Measurements from ENCODE around the gene ROR1.

ROR1 gene

DNA sequence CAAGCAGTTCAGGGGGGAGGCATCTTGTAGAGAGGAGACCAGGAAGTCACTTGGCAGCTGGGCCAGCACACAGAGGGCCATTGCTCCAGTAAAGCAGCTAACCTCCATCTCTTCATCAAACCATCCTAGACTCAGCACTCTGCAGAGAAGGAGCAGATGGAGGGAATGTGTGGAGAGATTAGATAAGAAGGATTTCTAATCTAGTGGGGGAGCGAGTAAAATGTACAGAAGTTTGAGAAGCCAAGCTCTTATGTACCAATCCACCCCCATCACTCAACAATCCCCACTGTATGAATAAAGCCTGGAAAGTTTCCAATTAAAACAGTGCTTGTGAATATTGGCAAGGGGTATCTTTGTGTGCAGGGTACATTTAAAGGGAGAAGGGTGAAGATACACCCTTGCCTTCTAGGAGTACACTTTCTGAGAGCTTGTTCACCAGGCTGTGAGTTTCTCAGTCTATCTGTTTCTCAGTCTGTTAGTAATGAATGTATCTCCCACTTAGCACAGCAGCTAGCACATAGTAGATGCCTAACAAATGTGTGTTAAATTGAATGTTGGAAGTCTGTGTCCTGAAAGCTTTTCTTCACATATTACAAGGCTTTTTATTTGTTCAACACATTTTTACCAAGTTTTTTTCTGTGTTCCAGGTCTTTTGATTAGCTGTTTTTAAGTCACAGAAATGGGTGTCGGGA is 286.9 kb downstream of the ROR1 start:
- Histone ChIP-seq H3K9me3 (ENCODE audit: severe bottlenecking) (no peaks in the 10 kb centered on the region), H3K4me3 (ENCODE audit: severe bottlenecking) (no peak overlapping the region), H3K27ac (ENCODE audit: poor library complexity, severe bottlenecking) (no peak overlapping the region), H3K4me1 (ENCODE audit: insufficient read depth, poor library complexity, severe bottlenecking) (peaks cover 3% of the 10 kb centered on the region), H3K36me3 (ENCODE audit: low read depth) (no peaks in the 10 kb centered on the region), H3K27me3 (ENCODE audit: insufficient read depth, poor library complexity, severe bottlenecking) (no peaks in the 10 kb centered on the region)
- ATAC-seq (ENCODE audit: low read depth) (no peak), DNase-seq (ENCODE audit: low spot score) (no peak)
- TF ChIP-seq, protein P1, sequence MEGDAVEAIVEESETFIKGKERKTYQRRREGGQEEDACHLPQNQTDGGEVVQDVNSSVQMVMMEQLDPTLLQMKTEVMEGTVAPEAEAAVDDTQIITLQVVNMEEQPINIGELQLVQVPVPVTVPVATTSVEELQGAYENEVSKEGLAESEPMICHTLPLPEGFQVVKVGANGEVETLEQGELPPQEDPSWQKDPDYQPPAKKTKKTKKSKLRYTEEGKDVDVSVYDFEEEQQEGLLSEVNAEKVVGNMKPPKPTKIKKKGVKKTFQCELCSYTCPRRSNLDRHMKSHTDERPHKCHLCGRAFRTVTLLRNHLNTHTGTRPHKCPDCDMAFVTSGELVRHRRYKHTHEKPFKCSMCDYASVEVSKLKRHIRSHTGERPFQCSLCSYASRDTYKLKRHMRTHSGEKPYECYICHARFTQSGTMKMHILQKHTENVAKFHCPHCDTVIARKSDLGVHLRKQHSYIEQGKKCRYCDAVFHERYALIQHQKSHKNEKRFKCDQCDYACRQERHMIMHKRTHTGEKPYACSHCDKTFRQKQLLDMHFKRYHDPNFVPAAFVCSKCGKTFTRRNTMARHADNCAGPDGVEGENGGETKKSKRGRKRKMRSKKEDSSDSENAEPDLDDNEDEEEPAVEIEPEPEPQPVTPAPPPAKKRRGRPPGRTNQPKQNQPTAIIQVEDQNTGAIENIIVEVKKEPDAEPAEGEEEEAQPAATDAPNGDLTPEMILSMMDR (IDR thresholded peaks at IDR 0.05; ENCODE audit: poor library complexity, severe bottlenecking), result no peak

DNA sequence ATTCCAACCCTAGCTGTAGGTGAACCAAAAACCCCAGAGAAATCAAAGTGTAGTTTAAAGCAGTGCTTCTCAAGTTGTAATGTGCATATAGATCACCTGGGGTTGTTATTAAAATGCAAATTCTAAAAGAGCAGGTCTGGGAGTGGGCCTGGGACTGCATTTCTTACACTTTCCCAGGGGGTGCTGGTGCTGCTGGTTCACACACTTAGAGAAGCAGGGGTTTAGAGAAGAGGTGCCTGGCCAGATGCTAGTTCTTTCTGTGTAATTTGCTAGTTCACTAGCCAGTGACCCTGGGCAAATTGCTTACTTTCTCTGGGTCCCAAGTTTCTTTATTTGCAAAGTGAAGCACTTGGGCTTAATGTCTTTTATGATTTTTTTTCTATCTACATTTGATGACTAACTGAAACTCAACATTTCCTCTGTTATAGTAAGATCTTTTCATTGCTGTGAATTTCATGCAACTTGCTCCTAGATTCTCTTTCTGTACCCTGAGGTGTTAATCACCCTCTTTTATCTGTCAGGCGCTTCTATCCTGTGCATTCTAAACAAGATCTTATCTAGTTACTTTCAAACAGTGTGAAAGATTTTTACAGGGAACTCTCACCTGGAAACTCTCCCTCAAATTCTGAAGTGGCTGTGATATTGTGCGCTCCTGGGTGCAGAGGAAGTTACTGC is 287.8 kb downstream of the ROR1 start:
- ATAC-seq (ENCODE audit: low read depth) (no peak), DNase-seq (ENCODE audit: low spot score) (no peak)
- Histone ChIP-seq H3K9me3 (ENCODE audit: severe bottlenecking) (no peaks in the 10 kb centered on the region), H3K4me3 (ENCODE audit: severe bottlenecking) (no peak overlapping the region), H3K27ac (ENCODE audit: poor library complexity, severe bottlenecking) (no peak overlapping the region), H3K36me3 (ENCODE audit: low read depth) (no peaks in the 10 kb centered on the region), H3K4me1 (ENCODE audit: insufficient read depth, poor library complexity, severe bottlenecking) (peaks cover 3% of the 10 kb centered on the region), H3K27me3 (ENCODE audit: insufficient read depth, poor library complexity, severe bottlenecking) (no peaks in the 10 kb centered on the region)
- TF ChIP-seq, protein P1 (IDR thresholded peaks at IDR 0.05; ENCODE audit: poor library complexity, severe bottlenecking), result no peak

DNA sequence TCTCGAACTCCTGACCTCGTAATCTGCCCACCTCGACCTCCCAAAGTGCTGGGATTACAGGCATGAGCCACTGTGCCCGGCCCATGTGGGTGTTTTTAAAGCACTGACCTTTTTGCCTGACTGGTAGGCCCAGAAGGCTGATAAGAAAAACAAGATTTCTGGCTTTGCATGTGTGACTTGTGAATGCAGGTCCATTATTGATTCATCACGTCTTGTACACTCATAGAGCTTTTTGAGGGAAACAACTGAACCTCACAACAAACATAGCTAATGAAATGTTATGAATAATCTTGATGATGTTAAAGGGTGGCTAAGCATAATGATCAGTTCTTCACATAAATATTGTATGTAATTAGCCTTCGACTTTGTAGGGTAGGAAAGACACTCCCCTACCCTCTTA is 288.7 kb downstream of the ROR1 start:
- ATAC-seq (ENCODE audit: low read depth) (no peak), DNase-seq (ENCODE audit: low spot score) (no peak)
- Histone ChIP-seq H3K27ac (ENCODE audit: poor library complexity, severe bottlenecking) (peak overlapping the region; percentile 45), H3K4me3 (ENCODE audit: severe bottlenecking) (no peak overlapping the region), H3K9me3 (ENCODE audit: severe bottlenecking) (no peaks in the 10 kb centered on the region), H3K4me1 (ENCODE audit: insufficient read depth, poor library complexity, severe bottlenecking) (peaks cover 3% of the 10 kb centered on the region), H3K27me3 (ENCODE audit: insufficient read depth, poor library complexity, severe bottlenecking) (no peaks in the 10 kb centered on the region), H3K36me3 (ENCODE audit: low read depth) (no peaks in the 10 kb centered on the region)
- TF ChIP-seq, protein P1 (IDR thresholded peaks at IDR 0.05; ENCODE audit: poor library complexity, severe bottlenecking), result no peak

DNA sequence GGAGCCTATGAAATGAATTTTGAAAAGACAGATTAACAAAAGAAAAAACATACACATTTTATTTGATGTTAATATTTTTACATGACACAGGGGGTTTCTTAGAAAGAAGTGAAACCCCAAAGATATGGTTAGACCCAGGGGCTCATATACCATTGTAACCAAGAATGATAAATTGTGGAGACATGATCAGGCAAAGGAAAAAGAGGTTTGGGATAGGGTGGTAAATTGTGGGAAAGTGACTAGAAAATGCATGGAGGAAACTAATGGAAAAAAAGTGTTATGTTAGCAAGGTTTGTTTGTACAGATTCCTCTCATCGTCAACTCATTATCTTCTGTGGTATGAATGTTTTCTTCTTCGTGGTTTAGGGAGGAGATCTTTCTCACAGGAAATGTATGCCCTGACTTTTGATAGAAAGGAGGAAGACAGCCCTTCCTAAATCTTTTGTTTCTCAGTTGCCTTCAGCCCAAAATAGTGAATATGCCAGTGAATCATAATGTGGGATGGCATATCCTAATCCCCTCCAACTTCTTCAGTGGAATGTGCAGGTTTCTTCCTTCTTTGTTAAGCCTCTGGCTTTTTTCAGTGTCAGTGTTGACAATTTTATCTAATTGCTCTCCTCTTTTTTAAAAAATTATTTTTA is 289.2 kb downstream of the ROR1 start:
- TF ChIP-seq, protein P1 (IDR thresholded peaks at IDR 0.05; ENCODE audit: poor library complexity, severe bottlenecking), result no peak
- no peak for DNase-seq (ENCODE audit: low spot score)
- no peaks in the 10 kb centered on the region for H3K27me3 ChIP-seq (ENCODE audit: insufficient read depth, poor library complexity, severe bottlenecking)
- ATAC-seq (ENCODE audit: low read depth), result peak; percentile 40; the same call in 1 of the 3 replicates
- no peaks in the 10 kb centered on the region for H3K36me3 ChIP-seq (ENCODE audit: low read depth)
- peak overlapping the region; percentile 45 for H3K27ac ChIP-seq (ENCODE audit: poor library complexity, severe bottlenecking)
- peaks cover 3% of the 10 kb centered on the region for H3K4me1 ChIP-seq (ENCODE audit: insufficient read depth, poor library complexity, severe bottlenecking)
- H3K9me3 ChIP-seq (ENCODE audit: severe bottlenecking), result no peaks in the 10 kb centered on the region
- no peak overlapping the region for H3K4me3 ChIP-seq (ENCODE audit: severe bottlenecking)

Measured in RWPE2 (cell line).